Stimulated activated naive CD8-positive, alpha-beta T cell treated with anti-CD3 and anti-CD28 coated beads, Interleukin-15, Interleukin-2, amounts not matched to agents 100 ng/mL and 50 ng/mL, for 24 hours (primary cell): ENCODE measurements around the gene MLC1.

Experiments used
- H3K27ac Mint-ChIP-seq: one replicate; pipeline ENCODE4 v1.8.0; 2021; ENCODE audit warnings: mild to moderate bottlenecking, mixed read lengths
- H3K27me3 Mint-ChIP-seq: one replicate; pipeline ENCODE4 v1.8.0; 2021; ENCODE audit warnings: mixed read lengths
- H3K36me3 Mint-ChIP-seq: one replicate; pipeline ENCODE4 v1.8.0; 2021; ENCODE audit warnings: low read depth, mixed read lengths
- H3K4me1 Mint-ChIP-seq: one replicate; pipeline ENCODE4 v1.8.0; 2021; ENCODE audit warnings: low read depth, mixed read lengths
- H3K4me3 Mint-ChIP-seq: one replicate; pipeline ENCODE4 v1.8.0; 2021; ENCODE audit warnings: mild to moderate bottlenecking, mixed read lengths
- H3K9me3 Mint-ChIP-seq: one replicate; pipeline ENCODE4 v1.8.0; 2021; ENCODE audit warnings: mixed read lengths

Gene MLC1

DNA sequence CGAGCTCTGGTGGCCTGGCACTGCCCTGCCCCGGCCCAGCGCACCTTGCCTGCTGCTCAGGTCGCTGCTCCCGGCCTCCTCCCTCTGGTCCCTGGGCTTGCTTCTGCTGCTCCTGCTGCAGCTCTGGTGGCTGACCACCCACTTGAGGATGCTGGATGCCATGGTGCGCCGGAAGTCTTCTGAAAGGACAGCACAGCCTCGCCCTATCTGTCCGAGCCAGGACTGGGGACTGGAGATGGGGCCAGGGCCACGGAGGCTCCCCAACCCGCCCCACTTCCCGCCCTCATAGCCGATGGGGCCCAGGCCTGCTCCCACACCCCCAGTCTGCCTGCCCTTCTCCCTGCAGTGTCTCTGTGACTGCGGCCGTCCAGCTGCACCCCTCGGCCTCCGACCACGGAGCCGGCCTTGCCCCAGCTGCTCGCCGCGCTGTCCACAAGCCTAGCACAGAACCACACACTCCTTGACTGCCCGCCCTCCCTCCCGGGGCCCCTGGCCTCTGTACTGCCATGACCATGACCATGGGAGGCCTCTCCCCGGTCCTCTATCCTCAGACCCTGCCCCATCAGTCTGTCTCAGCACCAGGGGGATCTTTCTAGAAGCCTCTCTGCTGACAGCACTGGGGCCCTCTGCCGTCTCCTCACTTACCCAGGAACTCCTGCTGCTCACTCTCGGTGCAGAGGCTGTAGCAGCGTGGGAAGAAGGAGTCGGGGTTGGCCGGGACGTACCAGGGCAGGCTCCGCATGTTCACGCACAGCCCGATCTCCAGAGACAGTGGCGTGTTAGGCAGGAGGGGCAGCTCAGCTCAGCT, 39.8 kb downstream of the MLC1 start:
- H3K4me3 Mint-ChIP-seq: no peak overlapping the region
- H3K36me3 Mint-ChIP-seq: no peaks in the 10 kb centered on the region
- peaks cover 8% of the 10 kb centered on the region for H3K4me1 Mint-ChIP-seq
- H3K27ac Mint-ChIP-seq: no peak overlapping the region
- H3K9me3 Mint-ChIP-seq: no peaks in the 10 kb centered on the region
- peaks cover 17% of the 10 kb centered on the region for H3K27me3 Mint-ChIP-seq

DNA sequence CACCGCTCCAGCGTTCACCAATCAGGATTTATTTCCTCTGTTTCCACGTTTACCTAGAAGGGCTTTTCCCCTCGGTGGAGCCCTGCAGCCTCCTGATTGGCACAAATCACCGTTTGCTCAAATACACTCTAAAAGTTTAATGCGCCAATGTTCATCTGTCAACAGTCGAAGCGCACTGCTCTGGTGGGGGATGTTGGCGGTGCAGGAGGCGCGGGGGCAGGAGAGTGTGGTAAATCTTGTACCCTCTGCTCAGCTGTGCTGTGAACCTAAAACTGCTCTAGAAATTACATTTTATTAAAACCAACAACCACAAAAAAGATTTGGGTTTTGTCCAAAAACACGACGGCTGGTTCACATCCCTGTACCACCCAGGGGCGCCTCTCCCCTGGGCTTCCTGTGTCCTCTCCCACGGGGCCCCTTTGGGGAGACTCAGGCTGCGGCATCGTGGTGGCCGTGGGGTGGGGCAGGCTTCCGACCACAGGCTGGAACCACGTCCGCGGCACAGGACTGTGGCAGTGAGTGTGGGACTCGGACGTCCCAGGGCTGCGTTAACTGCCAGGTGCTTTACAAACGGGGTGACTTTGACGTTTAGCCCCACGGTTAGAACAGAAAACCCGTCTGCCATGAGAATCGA, 40.6 kb downstream of the MLC1 start:
- H3K4me3 Mint-ChIP-seq: no peak overlapping the region
- H3K4me1 Mint-ChIP-seq: peaks cover 8% of the 10 kb centered on the region
- peaks cover 17% of the 10 kb centered on the region for H3K27me3 Mint-ChIP-seq
- peaks cover under 1% of the 10 kb centered on the region for H3K9me3 Mint-ChIP-seq
- H3K27ac Mint-ChIP-seq: no peak overlapping the region
- no peaks in the 10 kb centered on the region for H3K36me3 Mint-ChIP-seq

DNA sequence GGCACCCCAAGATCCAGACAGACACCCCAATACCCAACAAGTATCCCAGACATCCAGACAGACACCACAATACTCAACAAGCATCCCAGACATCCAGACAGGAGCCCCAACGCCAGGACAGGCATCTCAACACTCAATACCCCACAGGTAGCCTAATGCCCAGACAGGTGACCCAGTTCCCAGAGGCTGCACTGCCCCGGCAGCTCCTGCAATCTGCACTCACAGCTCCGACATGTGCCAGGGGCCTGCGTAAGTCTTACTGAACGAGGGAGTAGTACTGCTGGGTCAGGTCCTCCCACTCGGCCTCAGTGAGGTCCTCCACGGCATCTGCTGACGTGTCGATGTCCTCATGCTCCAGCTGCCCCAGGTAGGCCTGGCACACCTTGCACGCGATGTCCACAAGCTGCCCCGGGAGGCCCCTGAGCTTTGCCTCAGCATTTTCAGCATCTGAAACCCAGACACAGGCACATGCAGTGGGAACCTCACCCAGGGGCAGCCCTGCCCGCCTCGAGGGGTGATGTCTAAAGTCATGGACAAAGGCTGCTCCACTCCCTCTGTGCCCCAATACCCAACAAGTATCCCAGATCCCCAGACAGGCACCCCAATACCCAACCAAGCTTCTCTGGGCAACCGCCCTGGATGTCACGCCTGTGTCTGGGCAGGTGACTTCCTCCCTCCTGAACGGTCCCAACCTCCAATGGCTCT, 43.7 kb downstream of the MLC1 start:
- Mint-ChIP-seq H3K4me1 (peaks cover 8% of the 10 kb centered on the region), H3K27me3 (peaks cover 17% of the 10 kb centered on the region), H3K4me3 (no peak overlapping the region), H3K36me3 (no peaks in the 10 kb centered on the region), H3K27ac (no peak overlapping the region), H3K9me3 (peaks cover 9% of the 10 kb centered on the region)

DNA sequence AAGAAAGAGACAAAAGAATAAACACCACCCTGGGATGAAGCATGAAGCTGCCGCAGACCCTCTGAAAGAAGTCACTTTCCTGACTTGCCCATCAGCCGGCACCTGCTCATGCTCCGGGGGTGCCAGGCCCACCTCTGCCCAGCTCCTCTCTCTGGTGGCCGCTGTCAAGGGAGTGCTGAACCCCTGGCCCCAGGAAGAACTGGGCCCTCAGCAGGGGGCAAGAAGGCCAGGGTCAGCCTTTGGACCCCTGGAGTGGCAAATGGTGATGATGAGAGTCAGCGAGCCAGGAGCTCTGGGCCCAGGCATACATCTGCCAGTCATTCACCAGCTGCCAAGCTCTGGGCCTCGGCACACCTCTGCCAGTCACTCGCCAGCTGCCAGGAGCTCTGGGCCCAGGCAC, 44.5 kb downstream of the MLC1 start:
- Mint-ChIP-seq H3K4me3 (no peak overlapping the region), H3K36me3 (no peaks in the 10 kb centered on the region), H3K27ac (no peak overlapping the region), H3K4me1 (peaks cover 8% of the 10 kb centered on the region), H3K9me3 (peaks cover 9% of the 10 kb centered on the region), H3K27me3 (peaks cover 17% of the 10 kb centered on the region)

DNA sequence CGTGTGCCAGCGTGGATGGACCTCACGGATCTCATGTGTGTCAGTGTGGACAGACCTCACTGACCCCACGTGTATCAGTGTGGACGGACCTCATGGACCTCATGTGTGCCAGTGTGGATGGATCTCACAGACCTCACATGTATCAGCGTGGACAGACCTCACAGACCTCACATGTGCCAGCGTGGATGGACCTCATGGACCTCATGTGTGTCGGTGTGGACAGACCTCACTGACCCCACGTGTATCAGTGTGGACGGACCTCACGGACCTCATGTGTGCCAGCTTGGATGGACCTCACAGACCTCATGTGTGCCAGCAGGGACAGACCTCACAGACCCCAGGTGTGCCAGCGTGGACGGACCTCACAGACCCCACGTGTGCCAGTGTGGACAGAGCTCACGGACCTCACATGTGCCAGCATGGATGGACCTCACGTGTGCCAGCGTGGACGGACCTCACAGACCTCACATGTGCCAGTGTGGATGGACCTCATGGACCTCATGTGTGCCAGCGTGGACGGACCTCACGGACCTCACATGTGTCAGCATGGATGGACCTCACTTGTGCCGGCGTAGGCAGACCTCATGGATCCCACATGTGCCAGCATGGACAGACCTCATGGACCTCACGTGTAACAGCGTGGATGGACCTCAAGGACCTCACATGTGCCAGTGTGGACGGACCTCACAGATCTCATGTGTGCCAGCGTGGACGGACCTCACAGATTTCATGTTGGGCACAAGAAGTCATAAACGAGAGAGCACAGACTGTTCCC, 45.4 kb downstream of the MLC1 start:
- Mint-ChIP-seq H3K27ac (no peak overlapping the region), H3K9me3 (peaks cover 9% of the 10 kb centered on the region), H3K27me3 (peaks cover 16% of the 10 kb centered on the region), H3K36me3 (no peaks in the 10 kb centered on the region), H3K4me1 (peaks cover 9% of the 10 kb centered on the region), H3K4me3 (no peak overlapping the region)

DNA sequence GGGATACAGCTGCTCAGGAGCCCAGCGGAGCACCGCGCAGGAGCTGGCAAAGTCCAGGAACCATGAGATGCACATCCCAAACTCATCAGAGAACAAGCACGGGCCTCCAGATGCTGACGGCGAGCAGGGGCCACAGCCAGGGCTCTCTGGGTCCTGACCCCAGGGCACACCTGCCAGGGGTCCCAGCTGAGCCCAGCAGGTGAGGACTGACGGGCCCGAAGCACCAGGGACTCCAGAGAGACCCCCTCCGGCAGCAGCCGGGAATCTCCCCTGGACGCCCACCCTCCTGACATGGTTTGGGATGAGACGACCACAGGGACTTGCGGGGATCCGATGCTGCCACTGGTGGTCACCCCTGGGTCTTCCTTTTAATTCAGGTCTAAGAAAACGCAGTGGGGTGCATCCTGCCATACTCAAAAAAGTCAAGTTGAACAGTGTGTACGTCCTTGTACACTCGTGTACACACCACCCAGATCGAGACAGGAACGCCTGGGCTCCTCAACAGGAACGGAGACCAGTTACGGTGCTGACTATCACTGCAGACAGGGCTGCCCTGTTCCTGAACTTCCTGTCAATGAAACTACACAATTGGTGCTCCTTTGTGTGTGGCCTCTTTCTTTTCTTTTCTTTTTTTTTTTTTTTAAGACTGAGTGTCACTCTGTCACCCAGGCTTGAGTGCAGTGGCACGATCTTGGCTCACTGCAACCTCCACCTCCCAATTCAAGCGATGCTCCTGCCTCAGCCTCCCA, 49.1 kb downstream of the MLC1 start:
- Mint-ChIP-seq H3K9me3 (peaks cover 9% of the 10 kb centered on the region), H3K36me3 (no peaks in the 10 kb centered on the region), H3K4me3 (no peak overlapping the region), H3K27me3 (no peaks in the 10 kb centered on the region), H3K27ac (no peak overlapping the region), H3K4me1 (peaks cover 10% of the 10 kb centered on the region)

DNA sequence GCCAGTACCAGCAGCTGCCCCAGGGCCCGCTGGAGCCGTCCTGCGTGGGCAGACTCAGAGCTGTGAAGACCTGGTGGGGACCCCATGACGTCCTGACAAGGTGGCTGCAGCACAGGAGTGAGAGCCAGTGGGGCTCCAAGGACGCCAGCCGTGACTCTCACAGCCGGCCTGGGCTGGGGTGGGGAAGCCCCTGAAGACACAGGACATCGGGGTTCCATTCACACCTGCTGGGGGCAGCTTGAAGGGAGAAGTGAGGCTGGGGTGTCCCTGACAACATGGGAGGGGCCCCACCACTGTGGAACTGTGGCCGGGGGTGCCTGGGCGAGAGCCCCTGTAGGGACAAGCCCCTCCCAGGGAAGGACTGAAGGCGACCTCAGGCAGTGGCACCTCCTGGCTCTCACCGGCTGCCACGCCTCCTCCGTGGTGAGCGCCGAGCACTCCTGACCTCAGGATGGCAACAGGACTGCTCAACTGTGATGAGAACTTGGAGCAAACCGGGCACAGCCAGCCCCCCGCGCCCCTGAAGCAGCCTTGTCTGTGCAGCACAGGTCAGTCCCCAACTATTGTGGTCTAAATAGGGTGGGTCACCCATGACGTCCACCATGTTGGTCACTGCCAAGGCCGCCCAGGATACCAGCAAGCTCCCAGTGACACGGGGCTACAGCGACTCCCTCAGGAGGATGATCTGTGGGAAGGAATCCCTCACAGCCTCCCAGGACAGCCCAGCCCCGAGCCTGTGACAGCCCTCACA, 49.9 kb downstream of the MLC1 start:
- Mint-ChIP-seq H3K27me3 (no peaks in the 10 kb centered on the region), H3K4me3 (no peak overlapping the region), H3K36me3 (no peaks in the 10 kb centered on the region), H3K9me3 (peaks cover 9% of the 10 kb centered on the region), H3K4me1 (peaks cover 10% of the 10 kb centered on the region), H3K27ac (no peak overlapping the region)

DNA sequence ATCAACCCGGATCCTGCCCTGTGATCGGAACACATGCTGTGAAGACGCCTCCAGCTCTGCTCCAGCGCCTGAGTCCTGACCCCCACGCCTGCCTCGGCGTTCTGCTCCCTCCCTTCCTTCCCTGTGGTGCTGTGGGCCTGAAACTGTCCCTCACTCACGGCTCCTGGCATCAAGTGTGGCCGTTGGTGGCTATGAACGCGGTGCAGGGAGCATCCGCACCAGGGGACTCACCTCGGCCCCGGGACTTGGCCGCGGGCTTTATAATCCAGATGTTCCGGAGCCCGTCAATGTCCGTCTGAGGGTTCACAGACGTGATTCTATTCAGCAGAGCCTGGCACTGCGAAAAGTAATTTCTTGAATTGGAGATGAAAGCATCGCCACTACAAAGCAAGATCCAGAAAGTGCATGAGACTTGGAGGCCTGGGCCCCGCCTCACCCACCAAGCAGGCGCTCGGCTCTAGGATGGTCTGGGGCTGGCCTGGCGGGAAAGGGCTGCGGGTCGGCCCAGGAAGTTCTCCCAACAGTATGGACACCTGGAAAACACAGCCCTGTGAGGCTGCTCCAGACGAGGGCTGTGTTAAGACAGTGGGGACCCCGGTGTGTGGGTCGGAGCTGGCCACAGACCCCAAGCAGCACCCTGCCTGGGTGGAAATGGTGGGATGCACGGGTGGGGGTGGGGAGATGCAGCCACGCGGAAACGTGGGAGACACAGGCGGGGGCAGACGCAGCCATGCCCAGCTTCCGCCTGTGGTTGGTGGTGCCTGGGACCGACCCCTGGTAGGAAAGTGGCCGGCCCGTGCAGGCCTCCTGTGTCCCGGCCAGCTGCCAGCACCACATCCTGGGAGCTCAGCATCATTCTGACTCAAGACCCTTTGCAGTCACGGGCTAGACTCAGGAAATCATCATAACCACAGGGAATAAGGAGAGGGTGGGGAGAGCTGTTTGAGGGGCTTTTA, 50.8 kb downstream of the MLC1 start:
- H3K4me3 Mint-ChIP-seq: no peak overlapping the region
- H3K36me3 Mint-ChIP-seq: no peaks in the 10 kb centered on the region
- peaks cover 16% of the 10 kb centered on the region for H3K4me1 Mint-ChIP-seq
- peaks cover 7% of the 10 kb centered on the region for H3K9me3 Mint-ChIP-seq
- no peak overlapping the region for H3K27ac Mint-ChIP-seq
- H3K27me3 Mint-ChIP-seq: no peaks in the 10 kb centered on the region

DNA sequence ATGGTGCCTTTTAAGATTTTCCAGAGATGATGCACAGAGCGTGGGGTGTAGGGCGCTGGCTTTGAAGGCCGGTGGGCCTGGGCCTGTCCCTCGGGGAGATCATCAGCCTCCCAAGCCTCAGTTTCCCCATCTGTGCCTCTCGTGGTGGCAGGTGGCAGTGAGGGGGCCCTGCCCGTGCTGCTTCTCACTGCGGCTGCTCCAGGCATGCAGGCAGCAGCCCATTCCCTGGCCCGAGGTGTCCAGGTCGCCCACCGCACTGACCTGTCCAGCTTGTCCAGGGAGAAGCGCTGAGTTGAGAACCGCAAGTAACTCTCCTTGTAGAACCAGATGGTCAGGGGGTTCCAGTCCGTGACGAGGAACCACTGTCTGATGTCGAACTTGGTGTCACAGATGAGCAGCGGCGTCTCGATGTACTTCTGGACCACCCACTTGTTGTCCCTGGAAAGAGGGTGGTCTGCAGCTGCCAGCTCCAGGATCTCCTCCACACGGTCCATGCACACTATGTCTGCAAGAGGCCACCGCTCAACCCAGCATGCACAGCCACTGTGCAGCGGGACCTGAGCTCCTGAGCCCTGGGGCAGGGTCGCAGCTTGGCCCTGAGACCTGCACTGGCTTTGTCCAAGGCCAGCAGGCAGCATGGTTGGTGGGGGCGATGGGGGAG, 52.2 kb downstream of the MLC1 start:
- Mint-ChIP-seq H3K9me3 (peaks cover under 1% of the 10 kb centered on the region), H3K27me3 (no peaks in the 10 kb centered on the region), H3K27ac (no peak overlapping the region)

DNA sequence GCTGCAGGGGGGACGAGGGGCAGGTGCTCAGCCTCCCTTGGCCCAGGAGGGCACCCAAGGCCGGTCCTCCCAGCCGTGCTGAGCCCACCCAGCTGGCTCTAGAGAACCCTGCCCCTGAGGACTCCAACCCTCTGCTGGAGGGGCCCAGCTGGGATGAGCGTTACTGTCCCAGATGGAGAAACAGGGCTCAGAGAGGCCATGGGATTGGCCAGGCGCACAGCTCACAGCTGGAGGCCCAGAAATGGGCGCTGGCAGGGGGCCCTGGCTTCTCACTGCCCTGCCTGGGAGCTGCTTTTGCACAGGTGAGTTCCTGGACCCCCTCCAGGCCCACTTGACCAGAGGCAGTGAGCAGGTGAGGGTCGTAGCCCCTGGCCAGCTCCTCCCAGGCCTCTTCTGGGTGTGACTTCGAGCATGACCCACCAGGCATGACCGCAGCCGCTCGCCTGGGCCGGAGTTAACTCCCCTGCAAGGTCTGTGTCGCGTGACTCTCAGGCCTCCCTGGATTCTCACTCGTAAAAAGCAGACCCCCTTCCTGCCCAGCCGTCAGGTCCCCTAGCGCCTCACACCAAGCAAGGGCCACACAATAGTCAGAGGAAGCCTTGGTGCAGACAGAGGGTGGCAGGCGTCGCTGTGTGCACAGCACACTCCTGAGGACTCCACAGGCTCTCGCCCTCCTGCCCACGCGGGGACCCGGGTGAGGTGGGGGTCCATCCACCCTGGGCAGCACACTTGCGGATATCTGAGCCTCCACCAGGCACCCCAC, 52.9 kb downstream of the MLC1 start:
- Mint-ChIP-seq H3K27ac (no peak overlapping the region), H3K36me3 (peaks cover 3% of the 10 kb centered on the region), H3K4me1 (peaks cover 28% of the 10 kb centered on the region), H3K9me3 (no peaks in the 10 kb centered on the region), H3K27me3 (no peaks in the 10 kb centered on the region), H3K4me3 (no peak overlapping the region)

More for the DNA sequence above, 52.2 kb downstream of the MLC1 start:
- H3K4me3 Mint-ChIP-seq: no peak overlapping the region
- H3K36me3 Mint-ChIP-seq: no peaks in the 10 kb centered on the region
- peaks cover 20% of the 10 kb centered on the region for H3K4me1 Mint-ChIP-seq

DNA sequence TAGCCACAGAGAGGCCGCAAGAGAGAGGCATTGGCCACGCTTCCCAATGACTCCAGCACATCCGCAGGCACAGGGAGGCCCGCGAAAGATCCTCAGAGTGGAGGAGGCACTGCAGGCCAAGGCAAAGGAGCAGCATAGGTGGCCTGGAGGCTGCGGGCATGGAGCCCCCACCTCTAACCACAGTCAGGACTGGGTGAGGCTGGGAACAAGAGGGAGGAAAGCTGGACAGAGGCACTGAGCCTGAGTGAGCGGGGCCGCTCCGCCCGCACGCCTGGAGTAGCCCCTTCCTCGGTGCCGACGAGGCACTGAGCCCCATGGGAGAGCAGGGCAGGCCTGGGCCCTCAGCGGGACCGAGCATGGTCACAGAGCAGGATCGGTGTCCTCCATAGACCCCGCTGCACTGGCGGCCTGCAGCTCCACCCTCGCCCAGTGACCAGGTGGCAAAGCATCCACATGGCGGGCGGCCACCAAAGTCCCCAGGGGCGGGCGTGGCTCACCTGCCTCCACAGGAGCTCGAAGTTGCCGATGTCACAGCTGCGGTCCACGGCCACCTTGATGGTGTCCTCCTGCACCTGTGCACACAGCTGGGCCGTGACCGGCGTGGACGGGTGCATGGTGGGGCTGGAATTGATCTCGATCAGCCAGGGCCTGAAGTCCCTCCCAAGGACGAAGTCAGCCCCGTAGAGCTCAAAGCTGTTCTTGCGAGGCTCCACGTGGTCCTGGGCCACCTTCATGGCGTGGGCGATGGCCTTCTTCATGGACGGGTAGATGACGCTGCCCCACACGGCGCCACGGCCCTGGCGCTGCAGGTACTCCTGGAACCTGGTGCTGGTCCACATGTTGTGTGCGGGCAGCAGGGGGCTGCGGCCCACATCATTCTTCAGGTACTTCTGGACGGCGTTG, 53.8 kb downstream of the MLC1 start:
- Mint-ChIP-seq H3K4me3 (no peak overlapping the region), H3K27me3 (peaks cover 3% of the 10 kb centered on the region), H3K36me3 (peaks cover 3% of the 10 kb centered on the region), H3K4me1 (peaks cover 33% of the 10 kb centered on the region), H3K9me3 (no peaks in the 10 kb centered on the region), H3K27ac (no peak overlapping the region)
